Measurements from ENCODE around the gene ORC5. TPM values are rescaled to one million over a fixed set of nuclear protein-coding genes. Genes with fewer than 3 reads are reported as not detected.

Gene ORC5
- total RNA-seq, 2 experiments from 2014 or later = 22.1 to 26.0 TPM

DNA sequence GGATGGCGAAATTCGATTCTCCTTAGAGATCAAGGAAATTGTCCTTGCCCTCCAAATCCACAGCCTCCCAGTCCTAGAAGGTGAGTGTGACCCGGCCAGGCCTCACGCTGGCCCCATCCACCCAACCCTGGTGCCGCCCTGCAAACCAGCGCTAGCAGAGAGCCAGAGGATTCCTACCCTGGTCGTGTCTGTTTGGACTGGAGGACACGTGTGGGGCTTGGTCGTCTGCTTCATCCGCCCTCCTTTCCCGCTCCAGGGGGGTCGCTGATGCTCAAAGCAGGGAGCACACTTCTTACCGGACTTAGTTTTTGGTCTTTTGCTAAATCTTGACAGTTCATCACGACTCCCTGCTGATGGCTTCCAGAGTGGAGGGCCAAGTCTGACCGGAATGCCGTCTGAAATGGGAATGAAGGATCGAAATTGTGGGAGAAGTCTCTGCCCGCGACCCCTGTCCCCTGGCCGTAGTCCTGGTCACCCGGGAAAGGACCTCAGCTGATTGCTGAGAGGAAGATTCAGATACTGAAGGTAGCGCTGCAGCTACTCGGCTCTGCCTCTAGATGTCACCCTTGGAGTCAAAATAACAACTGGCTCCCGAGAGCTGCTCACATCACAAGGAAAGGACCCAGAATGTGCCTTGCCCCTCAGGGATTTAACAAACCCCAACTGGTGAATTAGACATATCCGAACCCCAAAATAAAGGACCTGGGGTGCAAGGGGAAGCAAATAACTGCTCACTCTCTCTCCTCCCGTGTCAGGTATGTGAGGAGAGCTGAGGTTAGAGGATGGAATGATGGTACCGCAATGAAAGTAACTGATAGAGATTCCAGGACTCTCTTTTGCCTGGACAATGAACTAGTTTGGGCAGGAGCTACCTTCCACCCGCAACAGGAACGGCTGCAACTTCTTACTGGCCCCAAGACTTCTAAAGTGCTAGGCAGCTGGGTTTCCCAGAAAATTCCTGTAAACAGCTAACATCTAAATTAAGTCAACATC, 23.5 kb upstream of the ORC5 start:
- no peak overlapping the region for H3K4me3 Mint-ChIP-seq
- H3K27me3 Mint-ChIP-seq = peaks cover 11% of the 10 kb centered on the region
- TF ChIP-seq, protein P1, sequence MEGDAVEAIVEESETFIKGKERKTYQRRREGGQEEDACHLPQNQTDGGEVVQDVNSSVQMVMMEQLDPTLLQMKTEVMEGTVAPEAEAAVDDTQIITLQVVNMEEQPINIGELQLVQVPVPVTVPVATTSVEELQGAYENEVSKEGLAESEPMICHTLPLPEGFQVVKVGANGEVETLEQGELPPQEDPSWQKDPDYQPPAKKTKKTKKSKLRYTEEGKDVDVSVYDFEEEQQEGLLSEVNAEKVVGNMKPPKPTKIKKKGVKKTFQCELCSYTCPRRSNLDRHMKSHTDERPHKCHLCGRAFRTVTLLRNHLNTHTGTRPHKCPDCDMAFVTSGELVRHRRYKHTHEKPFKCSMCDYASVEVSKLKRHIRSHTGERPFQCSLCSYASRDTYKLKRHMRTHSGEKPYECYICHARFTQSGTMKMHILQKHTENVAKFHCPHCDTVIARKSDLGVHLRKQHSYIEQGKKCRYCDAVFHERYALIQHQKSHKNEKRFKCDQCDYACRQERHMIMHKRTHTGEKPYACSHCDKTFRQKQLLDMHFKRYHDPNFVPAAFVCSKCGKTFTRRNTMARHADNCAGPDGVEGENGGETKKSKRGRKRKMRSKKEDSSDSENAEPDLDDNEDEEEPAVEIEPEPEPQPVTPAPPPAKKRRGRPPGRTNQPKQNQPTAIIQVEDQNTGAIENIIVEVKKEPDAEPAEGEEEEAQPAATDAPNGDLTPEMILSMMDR (IDR thresholded peaks at IDR 0.05) = peak; percentile 85
- ATAC-seq (peak; percentile 85), DNase-seq (peak; percentile 57)
- POLR2A ChIA-PET = no interaction called here
- CTCF ChIA-PET = interaction anchor here (0.5 to 4.4 kb wide), 36 partner anchors 8 to 1184 kb away, joined by 3 to 24 read pairs (median 4); no protein-coding TSS in a partner anchor
- H3K9me3 Mint-ChIP-seq = no peaks in the 10 kb centered on the region
- intact Hi-C loops (cut with micrococcal nuclease) = loop anchor here (10.0 kb wide), 1 partner anchor 613 kb away; no protein-coding TSS in a partner anchor
- H3K36me3 Mint-ChIP-seq (ENCODE audit: low read depth) = no peaks in the 10 kb centered on the region
- H3K27ac Mint-ChIP-seq = no peak overlapping the region
- H3K4me1 Mint-ChIP-seq (ENCODE audit: low read depth) = no peaks in the 10 kb centered on the region

DNA sequence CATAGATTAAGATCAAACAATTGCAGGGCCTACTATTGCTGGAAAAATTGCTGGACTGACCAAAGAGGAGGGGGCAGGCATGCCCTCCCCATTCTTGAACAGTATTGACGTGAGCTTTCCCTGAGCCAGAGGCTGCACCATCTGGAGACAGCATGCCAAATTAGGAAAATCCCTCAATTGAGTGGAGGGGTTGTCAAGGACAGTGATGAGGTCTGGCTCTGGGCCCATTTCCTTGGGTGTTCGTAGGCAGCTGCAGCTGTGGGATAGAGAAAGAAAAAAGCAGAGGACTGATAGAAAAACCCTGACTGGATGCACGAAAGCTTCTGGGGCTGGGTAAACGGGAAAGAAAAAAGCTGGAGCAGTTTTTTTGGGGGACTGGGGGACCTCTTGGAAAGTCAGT, 22.8 kb upstream of the ORC5 start:
- no peak for ATAC-seq
- ChIA-PET CTCF (interaction anchor here (1.9 to 4.4 kb wide), 4 partner anchors 10 to 688 kb away, joined by 9 to 24 read pairs (median 20); no protein-coding TSS in a partner anchor), POLR2A (no interaction called here)
- Mint-ChIP-seq H3K9me3 (no peaks in the 10 kb centered on the region), H3K4me3 (no peak overlapping the region), H3K27me3 (peaks cover 11% of the 10 kb centered on the region), H3K27ac (no peak overlapping the region), H3K4me1 (ENCODE audit: low read depth) (no peaks in the 10 kb centered on the region), H3K36me3 (ENCODE audit: low read depth) (no peaks in the 10 kb centered on the region)
- intact Hi-C loops (cut with micrococcal nuclease) = loop anchor here (10.0 kb wide), 1 partner anchor 614 kb away; no protein-coding TSS in a partner anchor
- TF ChIP-seq, protein P1 (IDR thresholded peaks at IDR 0.05) = no peak
- DNase-seq = no peak

GRCh38 chr7:104228442-104228841, 20.6 kb upstream of the ORC5 start:
- H3K27me3 Mint-ChIP-seq = peaks cover 14% of the 10 kb centered on the region
- ChIA-PET POLR2A (no interaction called here), CTCF (interaction anchor here (1.2 kb wide), 1 partner anchor 40 kb away, joined by 3 read pairs; no protein-coding TSS in a partner anchor)
- H3K4me1 Mint-ChIP-seq (ENCODE audit: low read depth) = no peaks in the 10 kb centered on the region
- H3K4me3 Mint-ChIP-seq = no peak overlapping the region
- H3K9me3 Mint-ChIP-seq = no peaks in the 10 kb centered on the region
- no peak overlapping the region for H3K27ac Mint-ChIP-seq
- H3K36me3 Mint-ChIP-seq (ENCODE audit: low read depth) = no peaks in the 10 kb centered on the region
- ATAC-seq (no peak), DNase-seq (no peak)
- TF ChIP-seq, protein P1 (IDR thresholded peaks at IDR 0.05) = no peak
- intact Hi-C loops (cut with micrococcal nuclease) = no loop called here

DNA sequence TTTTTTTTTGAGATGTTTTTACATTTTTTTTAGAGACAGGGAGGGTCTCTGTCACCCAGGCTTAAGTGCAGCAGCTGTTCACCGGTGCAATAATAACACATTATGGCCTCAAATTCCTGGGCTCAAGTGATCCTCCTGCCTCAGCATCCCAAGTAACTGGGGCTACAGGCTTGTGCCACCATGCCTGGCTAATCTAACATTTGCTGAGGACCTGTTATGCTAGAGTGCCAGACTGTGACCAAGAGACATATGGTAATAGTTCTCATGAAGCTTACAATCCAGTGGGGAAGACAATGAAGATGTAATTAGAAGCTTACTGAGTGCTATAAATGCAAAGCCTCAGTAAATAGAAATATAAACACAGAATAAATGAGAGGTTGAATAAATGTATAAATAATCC, 17.6 kb upstream of the ORC5 start:
- Mint-ChIP-seq H3K27ac (no peak overlapping the region), H3K4me1 (ENCODE audit: low read depth) (no peaks in the 10 kb centered on the region), H3K36me3 (ENCODE audit: low read depth) (peaks cover 3% of the 10 kb centered on the region), H3K27me3 (peaks cover 15% of the 10 kb centered on the region), H3K9me3 (peaks cover 12% of the 10 kb centered on the region), H3K4me3 (no peak overlapping the region)
- ChIA-PET CTCF (interaction anchor here (1.9 kb wide), 1 partner anchor 622 kb away, joined by 5 read pairs; no protein-coding TSS in a partner anchor), POLR2A (interaction anchor here (0.7 kb wide), 1 partner anchor 419 kb away, joined by 3 read pairs; no protein-coding TSS in a partner anchor)
- TF ChIP-seq, protein P1 (IDR thresholded peaks at IDR 0.05) = no peak
- ATAC-seq = no peak
- intact Hi-C loops (cut with micrococcal nuclease) = no loop called here
- DNase-seq = no peak

DNA sequence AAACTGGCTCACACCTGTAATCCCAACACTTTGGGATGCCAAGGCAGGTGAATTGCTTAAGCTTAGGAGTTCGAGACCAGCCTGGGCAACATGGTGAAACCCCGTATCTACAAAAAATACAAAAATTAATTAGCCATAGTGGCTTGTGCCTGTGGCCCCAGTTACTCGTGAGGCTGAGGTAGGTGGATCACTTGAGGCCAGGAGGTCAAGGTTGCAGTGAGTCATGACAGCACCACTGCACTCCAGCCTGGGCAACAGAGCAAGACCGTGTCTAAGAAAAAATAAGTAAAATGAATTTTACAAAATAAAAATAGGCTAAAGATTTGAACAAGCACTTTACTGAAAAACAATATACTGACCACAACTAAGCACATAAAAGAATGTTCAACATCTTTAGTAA, 9.8 kb upstream of the ORC5 start:
- intact Hi-C loops (cut with micrococcal nuclease) = no loop called here
- ChIA-PET CTCF (no interaction called here), POLR2A (no interaction called here)
- TF ChIP-seq, protein P1 (IDR thresholded peaks at IDR 0.05) = no peak
- Mint-ChIP-seq H3K4me3 (no peak overlapping the region), H3K27me3 (peaks cover 5% of the 10 kb centered on the region), H3K4me1 (ENCODE audit: low read depth) (no peaks in the 10 kb centered on the region), H3K36me3 (ENCODE audit: low read depth) (no peaks in the 10 kb centered on the region), H3K27ac (no peak overlapping the region), H3K9me3 (peaks cover 15% of the 10 kb centered on the region)
- DNase-seq = no peak
- ATAC-seq = no peak

Measured in activated CD8-positive, alpha-beta T cell treated with anti-CD3 and anti-CD28 coated beads for 36 hours (primary cell).